Panc1 (cell line): ENCODE data around the gene ATP11B. TPM values are rescaled to one million over a fixed set of nuclear protein-coding genes. Genes with fewer than 3 reads are reported as not detected.

Experiments
- ATAC-seq: fragments of 200-7000 bp; cut with Tn5 transposase; 2 replicates; pipeline ENCODE4 v1.9.1; 2020; ENCODE audit warnings: mild to moderate bottlenecking, moderate library complexity
- BruUV-seq: library from RNA; stranded (reverse); fragments of 400-500 nt; replicated peaks from 2 replicates; lab custom pipeline; 2021; lab: Mats Ljungman, UMichigan
- CTCF ChIA-PET: fragments of 300-600 bp; sonication (Branson Sonifier 250); formaldehyde crosslinking; loops from one replicate; lab custom pipeline; 2022; ENCODE audit warnings: antibody characterized with exemption; lab: Charles Lee
- POLR2A ChIA-PET: fragments of 300-600 bp; sonication (Branson Sonifier 250); formaldehyde crosslinking; loops from one replicate; lab custom pipeline; 2022; ENCODE audit warnings: antibody characterized with exemption; lab: Charles Lee
- DNase-seq: peaks from one replicate; pipeline ENCODE4 v3.0.0-alpha.2; 2010; ENCODE audit warnings: low read depth, low spot score
- H3K27ac ChIP-seq: 2 replicates; pipeline ENCODE4 v1.5.1; 2011; ENCODE audit warnings: mild to moderate bottlenecking, low read length, inconsistent platforms
- H3K27me3 ChIP-seq: fragments of 200-500 bp; sonication (Bioruptor generic); 2 replicates; pipeline ENCODE4 v1.6.0; 2014; ENCODE audit warnings: low read length, inconsistent platforms; ENCODE audit not compliant: control insufficient read depth, insufficient read depth
- H3K36me3 ChIP-seq: fragments of 200-500 bp; sonication (Bioruptor generic); 2 replicates; pipeline ENCODE4 v1.5.1; 2014; ENCODE audit warnings: inconsistent platforms, mild to moderate bottlenecking, low read length, moderate library complexity; ENCODE audit not compliant: control insufficient read depth, insufficient read depth
- H3K4me1 ChIP-seq: 2 replicates; pipeline ENCODE4 v1.5.1; 2011; ENCODE audit warnings: inconsistent platforms, mild to moderate bottlenecking, low read length, moderate library complexity; ENCODE audit not compliant: control insufficient read depth, insufficient read depth
- H3K4me3 ChIP-seq, 2 experiments: 2 replicates each; pipeline ENCODE4 v1.5.1; 2011 to 2012; ENCODE audit warnings: low read depth in 2 of 2, low read length in 2 of 2, mild to moderate bottlenecking in 2 of 2, inconsistent platforms in 1 of 2, moderate library complexity in 1 of 2
- H3K9me3 ChIP-seq: fragments of 200-500 bp; sonication (Bioruptor generic); 2 replicates; pipeline ENCODE4 v1.5.1; 2014; ENCODE audit warnings: low read depth, mild to moderate bottlenecking, inconsistent platforms, low read length, moderate library complexity; ENCODE audit not compliant: control insufficient read depth, insufficient read depth
- CTCF ChIP-seq: fragments of 450-650 bp; IDR thresholded peaks from 2 replicates; pipeline ENCODE4 v1.5.1; 2017; ENCODE audit warnings: mild to moderate bottlenecking
- POLR2AphosphoS5 ChIP-seq: IDR thresholded peaks from 2 replicates; pipeline ENCODE4 v1.6.1; 2012; ENCODE audit warnings: mild to moderate bottlenecking, low read depth, low read length, moderate library complexity
- REST ChIP-seq, 2 experiments: IDR thresholded peaks; 2 replicates each; pipeline ENCODE4 v1.6.1; 2011 to 2012; ENCODE audit warnings: low read depth in 2 of 2, control low read depth in 1 of 2, low read length in 1 of 2, mild to moderate bottlenecking in 1 of 2, moderate library complexity in 1 of 2; ENCODE audit not compliant: insufficient read depth in 1 of 2
- SIN3A ChIP-seq: IDR thresholded peaks from 2 replicates; pipeline ENCODE4 v1.6.1; 2012; ENCODE audit warnings: low read depth, mild to moderate bottlenecking, low read length, moderate library complexity, borderline replicate concordance; ENCODE audit not compliant: insufficient read depth
- TCF7L2 ChIP-seq: IDR thresholded peaks from 2 replicates; pipeline ENCODE4 v1.6.1; 2011; ENCODE audit warnings: mild to moderate bottlenecking, low read depth, low read length, inconsistent platforms
- in situ Hi-C: cut with HindIII; loops from 2 replicates; pipeline ENCODE4 v1.10.0; 2016; ENCODE audit warnings: low sequenced_read_pairs, low pct_unique_long_range_greater_than_20kb
- intact Hi-C: fragments of 100-400 bp; cut with micrococcal nuclease; formaldehyde crosslinking; loops from one replicate; pipeline ENCODE4 v1.10.0; 2022; ENCODE audit not compliant: unreplicated experiment
- total RNA-seq: library from RNA; stranded (reverse); gene quantifications from one replicate; pipeline ENCODE4 v1.2.1, GENCODE V29; 2021; ENCODE audit not compliant: unreplicated experiment

The ATP11B gene
- total RNA-seq, 1 experiment from 2014 or later, result 108 TPM

- H3K27ac ChIP-seq, result no peak overlapping the region
- POLR2A ChIA-PET, result no interaction called here
- no peaks in the 10 kb centered on the region for H3K36me3 ChIP-seq
- intact Hi-C loops (no loop called here), in situ Hi-C loops (no loop called here)
- DNase-seq, result no peak
- no peak for TF ChIP-seq SIN3A
- no peak for TF ChIP-seq TCF7L2
- TF ChIP-seq POLR2AphosphoS5, result no peak
- TF ChIP-seq REST (IDR thresholded peaks at IDR 0.05; ENCODE audit: insufficient read depth in 1 of 2, low read depth in 2 of 2, low read length in 1 of 2), result no peak
- TF ChIP-seq CTCF, result no peak
- H3K9me3 ChIP-seq, result no peaks in the 10 kb centered on the region
- no TSS peak for BruUV-seq
- no peak for ATAC-seq
- CTCF ChIA-PET, result no interaction called here
- no peak overlapping the region for H3K4me3 ChIP-seq
- no peaks in the 10 kb centered on the region for H3K27me3 ChIP-seq
- H3K4me1 ChIP-seq, result peaks cover 6% of the 10 kb centered on the region; the same call in 1 of the 2 replicates
These were observed 17.9 kb downstream of the ATP11B start for GRCh38 chr3:182811269-182811596.

- in situ Hi-C loops (no loop called here), intact Hi-C loops (no loop called here)
- Histone ChIP-seq H3K27ac (no peak overlapping the region), H3K4me1 (peaks cover 6% of the 10 kb centered on the region; the same call in 1 of the 2 replicates), H3K36me3 (no peaks in the 10 kb centered on the region), H3K9me3 (no peaks in the 10 kb centered on the region), H3K4me3 (no peak overlapping the region), H3K27me3 (no peaks in the 10 kb centered on the region)
- CTCF ChIA-PET, result no interaction called here
- ATAC-seq (no peak), DNase-seq (no peak)
- BruUV-seq, result no TSS peak
- TF ChIP-seq POLR2AphosphoS5, result no peak
- no peak for TF ChIP-seq SIN3A
- TF ChIP-seq TCF7L2, result no peak
- no peak for TF ChIP-seq CTCF
- TF ChIP-seq REST (IDR thresholded peaks at IDR 0.05; ENCODE audit: insufficient read depth in 1 of 2, low read depth in 2 of 2, low read length in 1 of 2), result no peak
- POLR2A ChIA-PET, result no interaction called here
These were observed 18.8 kb downstream of the ATP11B start for GRCh38 chr3:182812123-182812522.
